GM21390 (cell line): ENCODE measurements around the gene CDC27.
"Not testable (repeated sequence)": the region's sequence is repeated elsewhere in the genome, so short reads cannot be mapped to it uniquely, and the experiment has no call there.

Experiments
- ATAC-seq: cut with Tn5 transposase; IDR thresholded peaks from one replicate; pipeline ENCODE4 v1.9.1; 2021; ENCODE audit not compliant: unreplicated experiment

The CDC27 gene

GRCh38 chr17:47073629-47074028 is 115.5 kb downstream of the CDC27 start:
- ATAC-seq = not testable (repeated sequence)

- ATAC-seq = no peak
These were observed 116.2 kb downstream of the CDC27 start for GRCh38 chr17:47072886-47073285.

DNA sequence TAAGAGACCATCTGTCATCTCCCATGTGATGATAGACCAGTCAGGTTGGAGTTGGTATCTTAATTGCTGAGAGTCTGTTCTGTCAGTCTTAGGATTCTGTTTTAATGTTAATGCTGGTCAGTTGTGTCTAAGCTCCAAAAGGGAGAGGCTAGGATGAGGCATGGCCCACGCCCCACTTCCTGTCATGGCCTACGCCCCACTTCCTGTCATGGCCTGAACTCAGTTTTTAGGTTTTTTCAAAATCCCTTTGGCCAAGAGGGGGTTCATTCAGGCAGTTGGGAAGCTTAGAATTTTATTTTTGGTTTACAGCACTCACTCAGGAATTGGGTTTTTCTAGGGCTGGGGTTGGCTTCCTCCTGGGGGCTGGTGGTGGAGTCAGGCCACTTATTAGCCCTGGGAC is 117.9 kb downstream of the CDC27 start:
- not testable (repeated sequence) for ATAC-seq

DNA sequence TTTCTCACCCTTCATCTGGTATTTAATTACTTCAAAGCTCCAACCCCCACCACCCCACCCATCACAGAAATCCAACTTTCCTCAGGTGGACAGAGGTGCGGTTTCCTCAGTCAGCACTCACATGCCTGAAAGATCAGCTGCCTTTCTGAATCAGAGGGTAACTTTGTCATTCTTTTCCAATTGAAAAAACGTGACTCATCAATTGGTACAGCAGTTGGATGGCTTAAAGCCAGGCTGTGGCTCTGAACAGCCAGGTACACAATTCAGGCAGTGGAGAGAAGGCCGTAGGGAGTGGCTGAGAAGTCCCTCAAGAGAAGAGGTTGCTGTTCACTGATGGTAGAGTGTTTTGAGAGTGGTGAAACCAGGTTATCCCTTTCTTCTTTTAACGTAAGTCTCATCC is 118.8 kb downstream of the CDC27 start:
- not testable (repeated sequence) for ATAC-seq
